ENCODE results near the gene FAAP20.
"Not testable (repeated sequence)": the region's sequence is repeated elsewhere in the genome, so short reads cannot be mapped to it uniquely, and the experiment has no call there.

Gene FAAP20

DNA sequence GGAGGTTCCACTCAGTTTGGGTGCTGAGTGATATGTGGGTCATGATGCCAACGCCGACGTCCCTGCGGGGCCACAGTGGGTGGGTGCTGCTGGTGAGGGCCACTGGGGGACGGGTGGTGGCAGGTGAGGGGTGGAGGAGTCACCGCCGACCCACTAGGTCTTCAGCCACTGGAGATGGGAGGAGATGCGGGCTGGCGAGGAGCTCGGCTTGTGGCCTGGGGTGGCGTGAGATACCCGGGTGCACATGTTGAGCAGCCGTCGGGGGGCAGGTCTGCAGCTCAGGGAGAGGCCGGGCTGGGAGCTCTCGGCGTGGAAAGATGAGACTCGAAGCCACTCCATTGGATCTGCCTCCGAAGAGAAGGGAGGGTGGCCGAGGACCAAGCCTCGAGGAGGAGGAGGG is 40.5 kb downstream of the FAAP20 start:
- no peak for DNase-seq

- no peak for DNase-seq
Measured at GRCh38 chr1:2152954-2153353, 41.6 kb downstream of the FAAP20 start.

- no peak for DNase-seq
Measured at GRCh38 chr1:2151911-2152310, 42.7 kb downstream of the FAAP20 start.

GRCh38 chr1:2151252-2151651 is 43.3 kb downstream of the FAAP20 start:
- DNase-seq = no peak

DNA sequence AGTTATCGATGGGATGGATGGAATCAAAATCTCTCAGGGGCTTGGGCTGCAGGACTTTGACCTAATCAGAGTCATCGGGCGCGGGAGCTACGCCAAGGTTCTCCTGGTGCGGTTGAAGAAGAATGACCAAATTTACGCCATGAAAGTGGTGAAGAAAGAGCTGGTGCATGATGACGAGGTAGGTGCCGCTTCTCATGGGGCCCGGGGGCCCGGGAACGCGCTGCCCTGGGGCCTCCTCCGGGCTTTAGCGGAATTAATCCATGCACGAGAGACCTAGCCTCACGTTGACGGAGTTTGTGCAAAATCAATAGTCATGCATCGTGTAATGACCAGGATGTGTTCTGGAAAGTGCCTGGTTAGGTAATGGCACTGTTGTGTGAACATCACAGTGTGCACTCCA is 43.8 kb downstream of the FAAP20 start:
- no peak for DNase-seq

- no peak for DNase-seq
Measured at GRCh38 chr1:2148691-2149090, 45.9 kb downstream of the FAAP20 start.

DNA sequence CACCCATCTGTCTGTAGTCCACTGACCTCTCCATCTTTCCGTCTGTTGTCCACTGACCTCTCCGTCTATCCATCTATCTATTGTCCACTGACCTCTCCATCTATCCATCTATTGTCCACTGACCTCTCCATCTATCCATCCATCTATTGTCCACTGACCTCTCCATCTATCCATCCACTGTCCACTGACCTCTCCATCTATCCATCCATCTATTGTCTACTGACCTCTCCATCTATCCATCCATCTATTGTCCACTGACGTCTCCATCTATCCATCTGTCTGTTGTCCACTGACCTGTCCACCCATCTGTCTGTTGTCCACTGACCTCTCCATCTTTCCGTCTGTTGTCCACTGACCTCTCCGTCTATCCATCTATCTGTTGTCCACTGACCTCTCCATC is 46.7 kb downstream of the FAAP20 start:
- not testable (repeated sequence) for DNase-seq

GRCh38 chr1:2146836-2147517 is 47.6 kb downstream of the FAAP20 start:
- no peak for DNase-seq

GRCh38 chr1:2145946-2146835 is 48.4 kb downstream of the FAAP20 start:
- no peak for DNase-seq

DNA sequence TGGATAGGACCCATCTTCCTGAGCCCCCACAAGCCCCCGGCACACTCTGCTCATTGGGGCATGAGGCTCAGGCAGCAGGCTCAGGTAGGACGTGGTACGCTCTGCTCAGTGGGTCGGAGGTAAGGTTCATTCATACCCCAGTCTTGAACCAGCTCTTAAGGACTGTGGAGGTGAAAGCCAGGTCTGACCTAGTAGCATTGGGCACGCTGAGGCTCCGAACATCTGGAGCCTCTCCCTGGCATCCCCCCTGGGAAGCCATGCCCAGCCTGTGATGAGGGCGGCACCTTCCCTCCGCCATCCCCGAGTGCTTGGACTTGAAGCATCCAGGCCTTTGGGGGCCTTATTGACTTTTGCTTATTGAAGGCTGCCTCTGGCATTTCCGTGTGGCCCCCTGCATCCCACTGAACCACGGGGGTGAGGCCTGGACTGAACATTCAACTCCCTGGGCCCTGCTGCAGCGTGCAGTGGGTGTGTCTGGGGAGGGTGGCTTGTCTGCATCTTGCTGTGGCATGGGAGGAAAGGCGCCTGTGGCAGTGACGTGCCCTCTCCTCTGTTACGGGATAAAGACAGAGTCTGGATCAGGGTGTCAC is 50.0 kb downstream of the FAAP20 start:
- no peak for DNase-seq

GRCh38 chr1:2143814-2144500 is 50.6 kb downstream of the FAAP20 start:
- DNase-seq = no peak

DNA sequence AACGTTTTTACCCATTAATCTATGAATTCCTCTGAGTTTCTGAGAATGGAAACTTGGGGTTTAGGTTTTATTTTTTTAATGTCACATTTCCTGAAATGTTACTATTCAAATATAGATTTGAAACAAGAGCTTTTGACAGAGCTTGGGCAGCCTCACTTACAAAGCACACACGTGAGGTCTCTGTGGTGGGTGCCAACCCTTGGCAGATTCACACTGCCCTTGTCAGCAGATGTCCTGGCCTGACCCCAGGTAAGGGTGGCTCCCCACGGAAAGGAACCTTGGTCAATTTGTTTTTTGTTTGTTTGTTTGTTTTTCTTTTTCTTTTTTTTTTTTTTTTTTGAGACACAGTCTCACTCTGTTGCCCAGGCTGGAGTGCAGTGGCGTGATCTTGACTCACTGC is 53.5 kb downstream of the FAAP20 start:
- DNase-seq = no peak

Measured in fibroblast of skin of right quadriceps (primary cell).